Activated CD4-positive, alpha-beta T cell treated with anti-CD3 and anti-CD28 coated beads, Interleukin-2, amount 10 ng/mL, durations not matched to agents 24 days and 14 days (primary cell): ENCODE measurements around the gene GPC4. TPM values are rescaled to one million over a fixed set of nuclear protein-coding genes. Genes with fewer than 3 reads are reported as not detected.

Experiments used
- DNase-seq: peaks from one replicate; pipeline ENCODE4 v3.0.0; 2022
- H3K27ac Mint-ChIP-seq: one replicate; pipeline ENCODE4 v1.8.0; 2022; ENCODE audit warnings: mild to moderate bottlenecking, mixed read lengths
- H3K27me3 Mint-ChIP-seq: one replicate; pipeline ENCODE4 v1.8.0; 2022; ENCODE audit warnings: mixed read lengths
- H3K36me3 Mint-ChIP-seq: one replicate; pipeline ENCODE4 v1.8.0; 2022; ENCODE audit warnings: low read depth, mild to moderate bottlenecking, mixed read lengths
- H3K4me1 Mint-ChIP-seq: one replicate; pipeline ENCODE4 v1.8.0; 2021; ENCODE audit warnings: mixed read lengths
- H3K4me3 Mint-ChIP-seq: one replicate; pipeline ENCODE4 v1.8.0; 2022; ENCODE audit warnings: mild to moderate bottlenecking, moderate library complexity, mixed read lengths
- H3K9me3 Mint-ChIP-seq: one replicate; pipeline ENCODE4 v1.8.0; 2021; ENCODE audit warnings: mixed read lengths
- intact Hi-C: fragments of 100-400 bp; cut with micrococcal nuclease; formaldehyde crosslinking; loops from one replicate; pipeline ENCODE4 v1.15.1; 2023
- total RNA-seq: library from RNA; stranded (reverse); gene quantifications from 2 replicates; pipeline ENCODE4 v1.2.3, GENCODE V29; 2022

The GPC4 gene
- total RNA-seq, 1 donor from 2014 or later, result 0.05 TPM

DNA sequence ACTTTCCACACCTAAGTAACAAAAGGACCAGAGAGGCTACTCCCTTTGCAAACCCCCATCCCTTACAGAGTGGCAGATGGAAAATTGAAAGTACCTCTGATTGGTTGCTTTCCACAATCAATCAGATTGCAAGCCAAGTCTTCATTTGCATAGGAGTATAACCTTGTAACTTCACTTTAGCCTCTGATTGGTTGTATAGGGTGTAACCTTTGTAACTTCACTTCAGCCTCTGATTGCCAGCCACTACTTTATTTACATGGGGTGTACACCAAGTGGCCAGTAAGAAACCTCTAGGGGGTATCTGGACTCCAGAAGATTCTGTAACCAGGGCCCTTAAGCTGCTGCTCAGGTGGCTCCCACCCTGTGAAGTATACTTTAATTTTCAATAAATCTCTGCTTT lies 48.6 kb downstream of the GPC4 start:
- no peaks in the 10 kb centered on the region for H3K27me3 Mint-ChIP-seq
- no peaks in the 10 kb centered on the region for H3K4me1 Mint-ChIP-seq
- H3K27ac Mint-ChIP-seq, result no peak overlapping the region
- intact Hi-C loops, result no loop called here
- H3K4me3 Mint-ChIP-seq, result no peak overlapping the region
- no peaks in the 10 kb centered on the region for H3K36me3 Mint-ChIP-seq
- H3K9me3 Mint-ChIP-seq, result no peaks in the 10 kb centered on the region
- no peak for DNase-seq

DNA sequence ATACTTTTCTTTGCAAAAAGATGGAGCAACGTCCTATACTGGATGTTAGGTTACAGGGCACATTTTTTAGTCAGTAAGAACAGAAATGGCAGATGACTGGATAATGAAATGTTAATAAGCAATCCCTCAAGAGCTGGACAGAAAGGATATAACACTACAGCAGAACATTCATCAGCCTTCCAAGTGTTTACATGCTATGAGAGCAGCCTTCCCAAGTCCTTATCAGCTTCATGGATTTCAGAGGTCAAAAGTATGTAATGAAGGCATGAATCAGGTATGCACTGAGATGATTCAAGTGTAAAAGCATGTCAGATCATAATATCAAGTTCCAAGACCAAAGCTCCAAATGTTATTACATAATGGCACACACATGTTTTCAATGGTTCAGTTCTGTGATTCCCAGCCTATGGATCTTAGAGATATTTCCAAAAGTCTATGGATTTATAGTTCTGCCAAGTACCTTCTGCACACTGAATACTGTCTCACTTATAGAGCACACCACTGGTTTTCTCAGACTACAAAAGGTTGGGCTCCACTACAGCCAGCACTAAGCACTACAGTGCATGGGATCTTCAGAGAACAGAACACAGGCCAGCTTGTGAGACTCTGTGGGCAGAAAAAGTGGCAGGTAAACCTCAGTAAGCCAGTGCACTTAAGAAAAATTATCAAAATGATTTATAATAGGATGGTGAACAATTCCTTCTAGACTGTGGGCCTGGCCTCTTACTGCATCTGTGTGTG lies 49.2 kb downstream of the GPC4 start:
- Mint-ChIP-seq H3K36me3 (no peaks in the 10 kb centered on the region), H3K4me3 (no peak overlapping the region), H3K9me3 (no peaks in the 10 kb centered on the region), H3K27ac (no peak overlapping the region), H3K27me3 (no peaks in the 10 kb centered on the region), H3K4me1 (no peaks in the 10 kb centered on the region)
- DNase-seq, result no peak
- intact Hi-C loops, result no loop called here

DNA sequence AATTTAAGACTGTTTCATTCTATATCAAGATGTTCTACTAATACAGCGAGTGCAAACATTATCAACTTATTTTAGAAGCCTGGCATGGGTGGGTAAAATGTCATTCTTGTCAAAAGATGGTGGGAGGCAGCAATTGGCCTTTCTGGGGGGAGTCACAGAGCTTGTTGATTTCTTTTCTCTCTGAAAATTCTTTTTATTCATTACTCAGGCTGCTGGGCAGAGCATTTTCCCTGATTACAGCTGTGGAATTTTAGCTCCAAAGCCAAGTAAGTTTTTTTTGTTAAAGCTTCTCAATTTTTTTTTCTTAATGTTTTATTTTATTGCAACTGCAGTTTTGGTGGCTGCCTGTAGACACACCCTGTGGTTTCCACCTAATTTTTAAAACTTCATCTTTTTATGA lies 50.4 kb downstream of the GPC4 start:
- intact Hi-C loops, result no loop called here
- DNase-seq, result no peak
- Mint-ChIP-seq H3K9me3 (no peaks in the 10 kb centered on the region), H3K36me3 (no peaks in the 10 kb centered on the region), H3K27me3 (no peaks in the 10 kb centered on the region), H3K4me1 (no peaks in the 10 kb centered on the region), H3K27ac (no peak overlapping the region), H3K4me3 (no peak overlapping the region)

GRCh38 chrX:133364196-133364595 lies 51.1 kb downstream of the GPC4 start:
- no peak for DNase-seq
- no peak overlapping the region for H3K27ac Mint-ChIP-seq
- no peaks in the 10 kb centered on the region for H3K9me3 Mint-ChIP-seq
- H3K4me1 Mint-ChIP-seq, result no peaks in the 10 kb centered on the region
- no peaks in the 10 kb centered on the region for H3K36me3 Mint-ChIP-seq
- no peaks in the 10 kb centered on the region for H3K27me3 Mint-ChIP-seq
- intact Hi-C loops, result no loop called here
- H3K4me3 Mint-ChIP-seq, result no peak overlapping the region

- intact Hi-C loops, result no loop called here
- Mint-ChIP-seq H3K27me3 (no peaks in the 10 kb centered on the region), H3K27ac (no peak overlapping the region), H3K36me3 (no peaks in the 10 kb centered on the region), H3K4me1 (no peaks in the 10 kb centered on the region), H3K9me3 (no peaks in the 10 kb centered on the region), H3K4me3 (no peak overlapping the region)
- no peak for DNase-seq
These were observed 52.8 kb downstream of the GPC4 start for GRCh38 chrX:133362538-133362937.

- intact Hi-C loops, result no loop called here
- Mint-ChIP-seq H3K4me3 (no peak overlapping the region), H3K4me1 (no peaks in the 10 kb centered on the region), H3K9me3 (no peaks in the 10 kb centered on the region), H3K27me3 (no peaks in the 10 kb centered on the region), H3K27ac (no peak overlapping the region), H3K36me3 (no peaks in the 10 kb centered on the region)
- DNase-seq, result no peak
These were observed 55.8 kb downstream of the GPC4 start for GRCh38 chrX:133359466-133359865.

DNA sequence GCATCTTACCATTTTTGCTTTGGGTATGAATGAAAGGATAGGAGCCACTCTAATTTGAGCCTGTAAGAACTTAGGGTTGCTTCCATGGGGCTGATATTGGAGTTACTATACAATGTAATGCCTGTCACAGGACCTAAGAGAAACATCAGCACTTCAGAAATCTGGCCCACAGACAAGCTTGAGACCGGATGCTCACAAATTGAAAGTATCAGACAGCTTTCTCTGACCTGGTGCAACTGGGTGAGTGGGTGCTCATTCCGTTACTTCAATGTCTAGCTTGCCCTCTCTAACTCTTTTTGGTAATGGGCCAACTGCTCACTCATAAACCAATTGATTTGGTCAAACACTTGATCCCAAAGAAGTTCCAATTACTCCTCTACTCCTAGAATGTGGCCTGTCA lies 62.1 kb downstream of the GPC4 start:
- DNase-seq, result no peak
- Mint-ChIP-seq H3K36me3 (no peaks in the 10 kb centered on the region), H3K4me1 (no peaks in the 10 kb centered on the region), H3K27ac (no peak overlapping the region), H3K4me3 (no peak overlapping the region), H3K27me3 (no peaks in the 10 kb centered on the region), H3K9me3 (no peaks in the 10 kb centered on the region)
- intact Hi-C loops, result no loop called here

- Mint-ChIP-seq H3K27me3 (no peaks in the 10 kb centered on the region), H3K27ac (no peak overlapping the region), H3K4me3 (no peak overlapping the region), H3K36me3 (no peaks in the 10 kb centered on the region), H3K9me3 (no peaks in the 10 kb centered on the region), H3K4me1 (no peaks in the 10 kb centered on the region)
- intact Hi-C loops, result no loop called here
- DNase-seq, result no peak
These were observed 64.5 kb downstream of the GPC4 start for GRCh38 chrX:133350751-133351150.

- no peaks in the 10 kb centered on the region for H3K4me1 Mint-ChIP-seq
- no peak overlapping the region for H3K4me3 Mint-ChIP-seq
- H3K27ac Mint-ChIP-seq, result no peak overlapping the region
- DNase-seq, result no peak
- no peaks in the 10 kb centered on the region for H3K9me3 Mint-ChIP-seq
- no peaks in the 10 kb centered on the region for H3K36me3 Mint-ChIP-seq
- no peaks in the 10 kb centered on the region for H3K27me3 Mint-ChIP-seq
- intact Hi-C loops, result no loop called here
These were observed 69.3 kb downstream of the GPC4 start for GRCh38 chrX:133346026-133346425.

GRCh38 chrX:133339566-133339965 lies 75.7 kb downstream of the GPC4 start:
- Mint-ChIP-seq H3K27ac (no peak overlapping the region), H3K4me1 (no peaks in the 10 kb centered on the region), H3K4me3 (no peak overlapping the region), H3K36me3 (no peaks in the 10 kb centered on the region), H3K27me3 (no peaks in the 10 kb centered on the region), H3K9me3 (no peaks in the 10 kb centered on the region)
- intact Hi-C loops, result no loop called here
- DNase-seq, result no peak

- no peak overlapping the region for H3K27ac Mint-ChIP-seq
These were observed 78.0 kb downstream of the GPC4 start for GRCh38 chrX:133337250-133337649.

DNA sequence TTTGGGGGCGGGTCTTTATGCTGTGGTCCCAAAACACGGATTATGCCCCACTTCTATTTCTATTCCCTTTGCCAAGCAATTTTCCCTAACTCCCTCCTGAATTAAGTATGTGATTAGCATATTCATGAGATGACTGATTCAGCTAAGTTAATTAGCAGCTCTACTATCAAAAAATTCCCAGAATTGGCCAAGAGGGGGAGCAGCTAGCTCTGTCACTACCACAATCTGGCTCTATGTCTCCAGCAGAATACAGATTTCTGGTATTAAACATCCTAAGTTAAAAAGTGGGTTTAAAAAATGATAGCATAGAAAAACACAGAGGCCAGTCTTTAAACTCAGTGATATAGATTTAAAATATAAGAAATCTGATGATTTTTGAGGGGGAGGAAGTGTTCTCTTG lies 80.3 kb downstream of the GPC4 start:
- Mint-ChIP-seq H3K4me3 (no peak overlapping the region), H3K36me3 (no peaks in the 10 kb centered on the region), H3K9me3 (no peaks in the 10 kb centered on the region), H3K27ac (no peak overlapping the region), H3K4me1 (no peaks in the 10 kb centered on the region), H3K27me3 (peaks cover 2% of the 10 kb centered on the region)
- intact Hi-C loops, result loop anchor here (2.0 kb wide), 1 partner anchor 336 kb away; no protein-coding TSS in a partner anchor
- DNase-seq, result peak; percentile 58

More at GRCh38 chrX:133337250-133337649, 78.0 kb downstream of the GPC4 start:
- Mint-ChIP-seq H3K4me1 (no peaks in the 10 kb centered on the region), H3K27me3 (peaks cover 2% of the 10 kb centered on the region), H3K36me3 (no peaks in the 10 kb centered on the region), H3K4me3 (no peak overlapping the region), H3K9me3 (no peaks in the 10 kb centered on the region)
- intact Hi-C loops, result no loop called here
- DNase-seq, result no peak

DNA sequence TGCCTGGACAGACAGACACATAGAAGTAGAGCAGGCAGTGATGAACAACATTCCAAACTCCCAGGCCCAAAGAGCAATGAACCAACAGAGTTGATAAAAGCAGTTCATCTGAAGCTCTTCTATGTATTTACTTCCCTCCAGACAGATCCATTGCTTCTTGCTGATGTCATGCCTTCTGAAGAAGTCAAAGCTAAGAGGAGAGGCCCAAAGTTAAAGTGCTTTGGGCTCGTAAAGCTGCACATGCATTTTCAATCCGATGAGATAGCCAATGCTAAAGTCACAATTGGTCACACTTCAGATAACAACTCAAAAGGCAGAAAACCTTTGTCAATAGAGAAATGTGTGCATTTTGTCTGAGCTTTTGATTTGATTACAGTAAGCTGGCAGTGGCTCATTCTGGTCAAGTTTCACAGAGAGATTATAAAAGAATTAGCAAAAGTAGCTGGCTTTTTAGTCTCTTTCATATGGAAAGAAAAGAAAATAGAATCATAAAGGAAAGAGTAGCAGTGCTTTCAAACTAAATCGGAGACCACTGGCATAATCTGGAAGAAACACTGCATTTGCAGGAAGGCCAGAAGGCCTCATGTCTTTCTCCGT lies 82.0 kb downstream of the GPC4 start:
- Mint-ChIP-seq H3K4me3 (no peak overlapping the region), H3K36me3 (no peaks in the 10 kb centered on the region), H3K27me3 (peaks cover 2% of the 10 kb centered on the region), H3K4me1 (no peaks in the 10 kb centered on the region), H3K27ac (no peak overlapping the region), H3K9me3 (no peaks in the 10 kb centered on the region)
- no peak for DNase-seq
- intact Hi-C loops, result no loop called here

- peaks cover 2% of the 10 kb centered on the region for H3K27me3 Mint-ChIP-seq
These were observed 82.6 kb downstream of the GPC4 start for GRCh38 chrX:133332737-133333136.

GRCh38 chrX:133330956-133331355 lies 84.3 kb downstream of the GPC4 start:
- no peaks in the 10 kb centered on the region for H3K36me3 Mint-ChIP-seq
- H3K27me3 Mint-ChIP-seq, result peaks cover 2% of the 10 kb centered on the region
- H3K4me3 Mint-ChIP-seq, result no peak overlapping the region
- DNase-seq, result no peak
- no peaks in the 10 kb centered on the region for H3K4me1 Mint-ChIP-seq
- H3K9me3 Mint-ChIP-seq, result no peaks in the 10 kb centered on the region
- no peak overlapping the region for H3K27ac Mint-ChIP-seq
- intact Hi-C loops, result no loop called here

More at GRCh38 chrX:133332737-133333136, 82.6 kb downstream of the GPC4 start:
- intact Hi-C loops, result no loop called here
- H3K27ac Mint-ChIP-seq, result no peak overlapping the region
- H3K9me3 Mint-ChIP-seq, result no peaks in the 10 kb centered on the region
- no peaks in the 10 kb centered on the region for H3K4me1 Mint-ChIP-seq
- no peaks in the 10 kb centered on the region for H3K36me3 Mint-ChIP-seq
- no peak for DNase-seq
- H3K4me3 Mint-ChIP-seq, result no peak overlapping the region
